Rectal smooth muscle tissue (tissue), 1 donor: ENCODE measurements around the gene MPND.
A peak's percentile ranks its signal among the peaks of the same experiment; 100 is the strongest.

Experiments
- H3K27ac ChIP-seq: one replicate; pipeline ENCODE4 v1.7.0; 2013; ENCODE audit warnings: low read depth, low read length, inconsistent platforms
- H3K27me3 ChIP-seq: one replicate; pipeline ENCODE4 v1.7.0; 2013; ENCODE audit warnings: low read length; ENCODE audit not compliant: control insufficient read depth, insufficient read depth
- H3K36me3 ChIP-seq: one replicate; pipeline ENCODE4 v1.7.0; 2013; ENCODE audit warnings: low read length; ENCODE audit not compliant: control insufficient read depth, insufficient read depth
- H3K4me1 ChIP-seq: one replicate; pipeline ENCODE4 v1.7.0; 2013; ENCODE audit warnings: low read length; ENCODE audit not compliant: control insufficient read depth, insufficient read depth
- H3K4me3 ChIP-seq: one replicate; pipeline ENCODE4 v1.7.0; 2013; ENCODE audit warnings: low read length
- H3K9ac ChIP-seq: one replicate; pipeline ENCODE4 v1.7.0; 2013; ENCODE audit warnings: low read length

Gene MPND

GRCh38 chr19:4367336-4367723 is 24.0 kb downstream of the MPND start:
- H3K36me3 ChIP-seq: peaks cover 10% of the 10 kb centered on the region
- H3K27ac ChIP-seq: no peak overlapping the region
- no peak overlapping the region for H3K9ac ChIP-seq
- no peak overlapping the region for H3K4me3 ChIP-seq
- H3K27me3 ChIP-seq: no peaks in the 10 kb centered on the region
- peaks cover 10% of the 10 kb centered on the region for H3K4me1 ChIP-seq

- Histone ChIP-seq H3K27ac (no peak overlapping the region), H3K27me3 (no peaks in the 10 kb centered on the region), H3K4me1 (peaks cover 11% of the 10 kb centered on the region), H3K9ac (no peak overlapping the region), H3K4me3 (no peak overlapping the region), H3K36me3 (peaks cover 10% of the 10 kb centered on the region)
These were observed 24.4 kb downstream of the MPND start for GRCh38 chr19:4367781-4368127.

GRCh38 chr19:4368128-4368820 is 24.9 kb downstream of the MPND start:
- Histone ChIP-seq H3K9ac (no peak overlapping the region), H3K4me1 (peaks cover 13% of the 10 kb centered on the region)

GRCh38 chr19:4369109-4369887 is 25.9 kb downstream of the MPND start:
- peak overlapping the region; percentile 62 for H3K4me3 ChIP-seq
- H3K27ac ChIP-seq: peak overlapping the region; percentile 27
- peaks cover 16% of the 10 kb centered on the region for H3K4me1 ChIP-seq
- H3K27me3 ChIP-seq: no peaks in the 10 kb centered on the region
- peaks cover 6% of the 10 kb centered on the region for H3K36me3 ChIP-seq
- H3K9ac ChIP-seq: no peak overlapping the region

More at GRCh38 chr19:4368128-4368820, 24.9 kb downstream of the MPND start:
- Histone ChIP-seq H3K27ac (no peak overlapping the region), H3K36me3 (peaks cover 10% of the 10 kb centered on the region), H3K27me3 (no peaks in the 10 kb centered on the region), H3K4me3 (peak overlapping the region; percentile 19)

- H3K27ac ChIP-seq: peak overlapping the region; percentile 27
- H3K27me3 ChIP-seq: no peaks in the 10 kb centered on the region
- H3K4me1 ChIP-seq: peaks cover 21% of the 10 kb centered on the region
- peaks cover 6% of the 10 kb centered on the region for H3K36me3 ChIP-seq
- H3K4me3 ChIP-seq: peak overlapping the region; percentile 62
- no peak overlapping the region for H3K9ac ChIP-seq
These were observed 26.5 kb downstream of the MPND start for GRCh38 chr19:4369888-4370260.

- H3K4me1 ChIP-seq: peaks cover 28% of the 10 kb centered on the region
- H3K27ac ChIP-seq: no peak overlapping the region
- H3K27me3 ChIP-seq: no peaks in the 10 kb centered on the region
- no peak overlapping the region for H3K9ac ChIP-seq
- peaks cover 1% of the 10 kb centered on the region for H3K36me3 ChIP-seq
- peak overlapping the region; percentile 62 for H3K4me3 ChIP-seq
These were observed 27.2 kb downstream of the MPND start for GRCh38 chr19:4370418-4371041.

DNA sequence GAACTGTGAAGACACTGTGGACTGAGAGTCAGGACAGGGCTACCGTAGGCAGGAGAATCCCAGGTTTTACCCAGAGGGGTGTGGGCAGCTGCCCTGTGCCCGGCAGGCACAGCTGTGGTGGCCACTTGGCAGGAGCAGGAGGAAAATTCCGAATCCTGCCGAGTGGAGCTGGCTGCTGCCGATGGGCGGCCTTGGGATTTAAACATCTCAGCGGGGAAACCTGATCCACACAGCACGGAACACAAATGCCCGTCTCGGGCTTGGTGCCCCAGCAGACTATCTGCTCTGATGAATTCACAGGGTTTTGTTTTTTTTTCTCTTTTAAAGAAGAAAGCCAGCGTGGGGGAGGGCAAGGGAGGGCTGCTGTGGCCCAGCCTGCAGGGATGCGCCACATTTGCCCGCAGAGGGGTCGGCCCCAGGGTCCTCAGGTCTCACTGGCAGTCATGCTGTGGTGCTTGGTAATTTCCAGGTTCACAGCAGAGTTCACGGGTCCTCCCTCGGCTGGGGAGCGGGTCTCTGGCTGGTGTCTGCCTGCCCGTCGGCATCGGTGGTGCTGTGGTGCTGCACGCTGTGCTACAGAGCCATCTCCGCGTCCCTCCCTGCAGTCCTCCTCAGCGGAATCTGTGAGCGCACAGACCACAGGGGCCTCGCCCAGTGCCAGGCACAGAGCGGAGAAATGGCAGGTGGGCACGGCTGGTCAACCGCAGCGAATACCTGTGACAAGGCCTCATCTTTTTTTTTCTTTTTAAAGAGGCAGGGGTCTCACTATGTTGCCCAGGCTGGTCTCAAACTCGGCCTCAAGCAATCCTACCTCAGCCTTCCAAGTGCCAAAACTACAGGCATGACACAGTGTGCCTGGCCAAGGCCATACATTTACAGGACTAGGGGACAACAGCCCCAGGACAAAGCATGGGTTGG is 28.1 kb downstream of the MPND start:
- H3K4me1 ChIP-seq: peaks cover 36% of the 10 kb centered on the region
- no peak overlapping the region for H3K27ac ChIP-seq
- no peaks in the 10 kb centered on the region for H3K36me3 ChIP-seq
- H3K27me3 ChIP-seq: no peaks in the 10 kb centered on the region
- no peak overlapping the region for H3K9ac ChIP-seq
- H3K4me3 ChIP-seq: no peak overlapping the region

DNA sequence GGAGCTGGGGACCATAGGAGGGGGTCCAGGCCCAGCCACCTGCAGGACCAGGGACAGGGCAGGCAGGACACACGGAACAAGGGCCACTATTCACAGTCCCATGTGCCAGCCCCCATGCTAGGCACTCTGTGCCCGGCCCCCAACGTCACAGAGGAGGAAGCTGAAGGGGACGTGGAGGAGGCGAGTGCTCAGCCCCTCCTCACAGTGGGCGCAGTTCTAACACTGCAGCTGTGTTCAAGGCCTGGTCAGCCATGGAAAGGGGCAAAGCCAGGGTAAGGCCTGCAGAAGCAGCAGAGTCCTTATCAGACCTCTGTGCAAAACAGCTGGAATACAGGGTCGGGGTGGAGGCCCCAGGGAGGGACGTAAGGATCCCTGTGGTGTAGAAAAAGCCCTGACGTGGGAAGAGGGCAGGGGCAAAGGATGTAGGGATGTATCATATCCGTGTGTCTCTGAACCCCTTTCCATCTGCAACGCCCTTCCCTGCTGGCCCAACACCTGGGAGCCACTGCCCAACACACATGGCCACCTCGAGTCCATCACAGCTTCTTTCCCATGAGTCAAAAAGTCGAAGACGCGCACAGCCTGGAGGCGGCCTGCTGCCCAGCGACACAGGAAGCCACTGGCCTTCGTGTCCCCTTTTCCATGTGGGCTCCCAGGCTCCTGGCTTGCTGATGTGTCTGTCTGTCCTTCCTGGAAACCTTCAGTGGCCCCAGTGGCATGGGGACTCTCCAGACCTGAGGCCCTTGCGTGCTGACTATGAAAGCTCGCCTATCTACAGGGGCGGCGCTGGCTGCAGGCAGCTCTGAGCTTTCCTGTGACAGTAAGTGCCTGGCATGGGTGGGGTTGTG is 29.0 kb downstream of the MPND start:
- Histone ChIP-seq H3K9ac (no peak overlapping the region), H3K36me3 (no peaks in the 10 kb centered on the region), H3K4me1 (peaks cover 40% of the 10 kb centered on the region), H3K27me3 (no peaks in the 10 kb centered on the region), H3K4me3 (no peak overlapping the region), H3K27ac (peak overlapping the region; percentile 71)

GRCh38 chr19:4373013-4373367 is 29.6 kb downstream of the MPND start:
- Histone ChIP-seq H3K4me3 (no peak overlapping the region), H3K9ac (no peak overlapping the region), H3K27me3 (no peaks in the 10 kb centered on the region), H3K27ac (peak overlapping the region; percentile 71), H3K4me1 (peaks cover 39% of the 10 kb centered on the region), H3K36me3 (no peaks in the 10 kb centered on the region)

GRCh38 chr19:4373601-4374497 is 30.5 kb downstream of the MPND start:
- no peak overlapping the region for H3K9ac ChIP-seq
- H3K27me3 ChIP-seq: no peaks in the 10 kb centered on the region
- peaks cover 33% of the 10 kb centered on the region for H3K4me1 ChIP-seq
- H3K36me3 ChIP-seq: no peaks in the 10 kb centered on the region
- H3K4me3 ChIP-seq: no peak overlapping the region
- H3K27ac ChIP-seq: peak overlapping the region; percentile 71
